ENCODE measurements around the gene IFNA6. TPM values are rescaled to one million over a fixed set of nuclear protein-coding genes. Genes with fewer than 3 reads are reported as not detected.
"Not testable (repeated sequence)": the region's sequence is repeated elsewhere in the genome, so short reads cannot be mapped to it uniquely, and the experiment has no call there.

IFNA6 gene
- not detected in 2 replicates for total RNA-seq (2014; rRNA removed; shearing (Covaris generic))

GRCh38 chr9:21350787-21351186 lies at the start of gene IFNA6:
TSS of gene IFNA6 (minus strand) at chr9:21350887. CDS start at chr9:21350887, 0 bp downstream.
- DNase-seq (ENCODE audit: low read depth): no peak

DNA sequence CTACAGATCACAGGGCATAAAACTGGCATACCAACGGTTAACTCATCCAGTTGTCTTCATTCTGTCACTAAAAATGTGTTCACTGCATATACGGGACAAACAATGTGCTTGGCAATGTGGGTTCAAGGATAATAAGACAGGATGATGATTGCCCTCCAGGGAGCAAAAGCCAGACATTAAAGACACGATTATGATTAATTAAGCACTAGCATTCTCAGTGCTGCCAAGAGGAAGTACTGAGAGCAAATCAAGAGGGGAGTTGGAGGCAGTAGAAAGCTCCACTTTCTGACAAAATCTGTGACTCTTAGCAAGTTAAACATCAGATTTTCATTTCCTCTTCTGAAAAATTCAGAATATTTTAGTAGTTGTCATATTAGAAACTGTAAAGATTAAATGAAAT lies 49.3 kb upstream of the IFNA6 start:
- no peak for DNase-seq (ENCODE audit: low read depth)

DNA sequence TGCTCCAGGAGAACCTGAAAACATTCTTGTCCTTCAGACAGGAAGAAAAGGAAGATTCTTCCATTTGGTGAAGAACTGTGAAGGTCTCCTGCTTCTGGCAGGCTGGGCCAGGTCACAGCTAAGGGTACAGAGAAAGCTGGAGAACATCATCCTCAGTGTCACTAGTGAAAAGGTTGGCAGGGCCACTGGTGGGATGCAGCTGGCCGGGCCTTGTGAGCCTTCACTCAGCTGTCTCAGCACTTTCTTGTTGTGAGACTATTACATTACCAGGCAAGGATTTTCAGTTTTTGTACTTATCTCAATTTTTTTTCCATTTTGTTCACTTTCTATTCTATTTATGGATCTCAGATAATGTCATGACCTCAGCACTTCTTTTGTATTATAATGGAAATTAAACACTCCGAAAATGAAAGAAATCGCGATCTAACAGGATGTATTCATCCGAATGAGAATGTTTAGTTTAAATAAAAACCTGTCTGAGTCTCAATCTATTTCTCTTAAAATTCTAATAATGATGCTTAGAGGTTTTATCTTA lies 48.3 kb upstream of the IFNA6 start:
- no peak for DNase-seq (ENCODE audit: low read depth)

GRCh38 chr9:21395778-21396717 lies 45.4 kb upstream of the IFNA6 start:
- DNase-seq (ENCODE audit: low read depth): peak; percentile 47

DNA sequence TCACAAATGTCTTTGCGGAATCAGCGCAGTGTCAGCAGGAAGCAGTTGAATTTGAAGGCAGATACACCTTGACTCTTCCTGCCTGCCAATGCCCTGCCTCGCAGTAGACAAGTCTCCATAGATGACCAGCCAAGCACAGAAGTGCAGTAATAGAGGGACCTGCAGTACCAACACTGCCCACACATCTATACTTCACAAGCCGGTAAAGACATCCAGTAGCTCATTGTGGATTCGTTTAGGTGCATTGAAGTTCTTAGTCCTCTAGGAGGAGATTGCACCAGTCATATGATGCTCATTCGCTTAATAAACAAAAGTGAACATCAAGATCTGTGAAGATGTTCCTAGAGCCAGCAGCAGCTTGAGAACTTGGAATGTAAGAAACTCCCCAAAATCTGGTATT lies 41.6 kb upstream of the IFNA6 start:
- DNase-seq (ENCODE audit: low read depth): peak; percentile 41

GRCh38 chr9:21385131-21385670 lies 34.5 kb upstream of the IFNA6 start, which contains the start of gene IFNA2:
TSS of gene IFNA2 (minus strand) at chr9:21385398. CDS start at chr9:21385329, 69 bp downstream.
- DNase-seq (ENCODE audit: low read depth): no peak

DNA sequence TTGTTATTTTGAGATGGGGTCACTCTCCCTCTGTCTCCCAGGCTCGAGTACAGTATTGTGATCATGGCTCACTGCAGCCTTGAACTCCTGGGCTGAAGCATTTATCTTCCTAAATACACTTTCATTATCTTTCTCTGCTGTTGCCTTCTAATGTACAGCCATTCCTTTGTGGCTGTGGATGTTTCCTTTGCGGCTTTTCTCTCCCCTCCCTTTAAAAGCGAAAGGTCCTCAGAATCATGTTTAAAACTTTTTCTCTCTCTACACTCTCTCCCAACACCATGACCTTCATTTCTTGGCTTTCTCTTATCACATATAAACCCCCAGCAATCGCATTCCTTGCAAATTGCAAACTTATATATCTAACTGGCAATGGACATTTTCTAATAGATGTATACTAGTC lies 32.9 kb upstream of the IFNA6 start:
- no peak for DNase-seq (ENCODE audit: low read depth)

DNA sequence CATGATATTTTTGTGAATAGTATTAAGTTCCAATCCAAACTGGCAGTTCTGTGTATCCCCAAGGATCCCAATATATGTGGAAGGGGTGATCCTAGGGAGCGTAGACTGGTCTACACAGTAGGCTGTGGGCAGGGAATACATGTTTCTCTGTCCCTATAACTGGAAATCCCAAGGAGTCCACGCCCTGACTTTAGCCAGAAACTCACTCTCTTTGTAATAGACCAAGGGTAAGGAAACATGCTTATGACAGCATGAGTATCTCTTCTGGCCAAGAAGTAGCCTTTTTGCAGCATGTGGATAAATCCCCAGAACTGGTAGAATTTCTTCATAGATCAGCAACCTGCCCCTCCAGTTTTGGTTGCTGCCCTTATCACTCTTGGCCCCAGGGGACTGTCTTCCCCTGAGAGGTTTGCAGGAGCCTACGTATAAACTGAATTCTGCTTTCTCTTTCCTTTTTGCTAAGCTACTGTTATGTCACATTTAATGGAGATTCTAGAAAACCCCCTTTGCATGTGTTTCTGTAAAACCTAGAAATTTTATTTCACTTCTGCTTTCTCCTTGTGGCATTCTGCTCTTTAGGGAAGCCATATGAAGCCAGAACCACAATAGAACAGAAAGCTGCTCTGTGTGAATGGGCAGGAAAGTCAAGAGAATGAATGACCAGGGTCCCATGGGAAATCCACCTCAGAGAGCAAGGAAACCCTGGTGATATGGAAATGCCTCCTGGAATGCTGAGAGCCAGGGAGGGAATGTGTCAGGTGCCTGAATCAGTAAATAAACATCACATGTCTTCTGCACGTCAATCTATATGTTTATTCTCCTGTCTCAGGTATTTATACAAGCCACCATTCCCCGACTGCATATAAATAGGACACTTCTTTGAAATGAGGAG lies 31.0 kb upstream of the IFNA6 start:
- peak; percentile 18 for DNase-seq (ENCODE audit: low read depth)

DNA sequence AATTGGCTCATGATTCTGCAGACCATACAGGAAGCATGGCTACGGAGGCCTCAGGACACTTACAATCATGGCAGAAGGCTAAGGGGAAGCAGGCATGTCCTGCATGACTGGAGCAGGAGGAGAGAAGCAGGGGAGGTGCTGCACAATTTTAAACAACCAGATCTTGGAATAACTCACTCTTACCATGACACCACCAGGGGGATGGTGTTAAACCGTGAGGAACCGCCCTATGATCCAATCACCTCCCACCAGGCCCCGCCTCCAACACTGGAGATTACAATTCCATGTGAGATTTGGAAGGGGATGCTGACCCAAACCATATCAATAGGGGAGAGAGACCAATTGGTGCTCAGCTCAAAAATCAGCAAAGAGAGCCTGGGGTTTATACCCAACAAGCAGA lies 20.8 kb upstream of the IFNA6 start:
- not testable (repeated sequence) for DNase-seq (ENCODE audit: low read depth)

- no peak for DNase-seq (ENCODE audit: low read depth)
Observed at GRCh38 chr9:21367957-21368356, 17.3 kb upstream of the IFNA6 start, which contains the start of gene IFNA13. TSS of gene IFNA13 (minus strand) at chr9:21368057. CDS start at chr9:21368010, 47 bp downstream.

- DNase-seq (ENCODE audit: low read depth): not testable (repeated sequence)
Observed at GRCh38 chr9:21367169-21367568, 16.5 kb upstream of the IFNA6 start.

- DNase-seq (ENCODE audit: low read depth): no peak
Observed at GRCh38 chr9:21362287-21362686, 11.6 kb upstream of the IFNA6 start.

- peak; percentile 37 for DNase-seq (ENCODE audit: low read depth)
Observed at GRCh38 chr9:21357479-21358460, 7.1 kb upstream of the IFNA6 start.

DNA sequence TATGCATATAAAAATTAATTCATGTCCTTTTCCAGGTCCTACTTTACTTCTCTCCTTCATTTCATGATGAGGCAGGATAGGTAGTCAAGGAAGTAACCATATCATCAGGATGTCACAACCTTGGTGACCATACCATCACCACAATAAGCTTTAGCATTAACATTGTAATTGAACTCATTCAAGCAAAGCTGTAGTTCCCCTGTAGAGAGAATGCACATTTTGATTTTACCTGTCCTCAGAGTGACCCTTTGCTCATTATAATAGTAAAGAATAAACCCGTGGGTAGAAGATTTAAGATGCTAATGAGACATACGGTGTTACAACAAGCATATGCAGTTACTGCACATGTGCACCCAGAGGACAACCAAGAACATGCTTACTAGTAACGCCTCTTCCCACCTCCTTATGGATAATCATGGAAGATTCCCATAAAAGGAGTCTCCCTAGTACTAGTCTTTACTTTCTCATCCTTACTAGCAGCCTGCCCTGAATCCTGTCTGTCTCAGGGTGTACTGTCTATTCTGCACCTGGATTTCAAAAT lies 2.2 kb downstream of the IFNA6 start:
- no peak for DNase-seq (ENCODE audit: low read depth)

DNA sequence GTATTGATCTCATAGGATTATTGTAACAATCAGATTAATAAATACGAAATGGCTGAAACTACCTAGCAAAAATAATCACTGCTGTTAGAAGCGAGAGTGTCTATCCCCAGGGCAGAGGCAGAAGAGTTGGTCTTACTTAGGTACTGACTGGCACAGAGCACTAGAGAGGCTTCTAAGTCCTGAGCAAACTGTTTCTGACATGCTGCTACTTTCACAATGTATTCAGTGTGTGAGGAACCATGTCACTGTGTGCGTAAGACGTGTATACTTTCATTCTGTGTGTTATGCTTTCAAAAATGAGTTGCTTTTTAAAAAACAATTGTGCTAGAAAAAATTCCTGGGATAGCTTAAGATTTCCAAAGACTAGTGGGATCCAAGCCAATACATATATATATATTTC lies 10.0 kb downstream of the IFNA6 start:
- no peak for DNase-seq (ENCODE audit: low read depth)

GRCh38 chr9:21336457-21336856 lies 14.2 kb downstream of the IFNA6 start:
- peak; percentile 34 for DNase-seq (ENCODE audit: low read depth)

DNA sequence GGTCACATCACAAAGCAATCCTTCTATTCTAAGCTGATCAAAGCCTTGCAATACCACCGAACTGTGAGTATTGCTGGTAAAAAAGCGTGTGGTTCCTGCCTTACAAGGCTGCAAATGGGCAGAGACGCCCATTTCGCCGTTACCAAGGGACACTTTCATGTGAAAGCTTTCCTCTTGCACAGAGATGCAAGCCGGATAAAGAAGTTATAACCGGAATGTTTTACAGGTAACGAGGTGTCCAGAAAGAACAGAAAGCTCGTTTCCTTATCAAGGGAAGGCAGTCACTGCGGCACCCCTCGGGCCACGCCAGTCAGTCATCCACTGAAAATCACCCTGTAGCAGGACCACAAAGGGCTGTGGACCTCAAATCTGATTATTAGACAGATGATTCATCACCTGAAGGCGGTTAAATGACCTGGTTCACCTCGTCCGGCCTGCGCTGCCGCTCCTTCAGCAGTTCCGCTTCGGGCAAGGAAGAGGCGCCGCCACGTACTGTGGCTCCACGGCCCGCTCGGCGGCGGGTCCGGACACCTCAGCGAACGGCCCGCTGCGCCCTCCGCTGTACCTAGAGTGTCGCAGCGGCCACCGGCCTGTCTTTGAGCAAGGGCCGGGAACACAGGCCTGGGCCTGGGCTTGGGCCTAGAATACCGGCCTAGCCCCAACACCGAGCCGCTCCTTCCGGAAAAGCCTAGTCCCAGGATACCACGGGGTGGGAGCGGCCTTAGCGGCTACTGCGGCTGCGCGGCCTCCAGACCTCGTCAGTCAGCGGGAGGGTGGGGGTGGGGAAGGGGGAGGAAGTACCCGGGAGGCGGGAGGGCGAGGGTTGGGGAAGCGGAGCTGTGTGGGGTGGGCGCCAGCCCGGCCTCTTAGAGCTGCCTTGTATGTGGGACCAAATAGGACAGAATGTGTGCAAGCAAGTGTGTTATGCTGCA lies 15.7 kb downstream of the IFNA6 start, which contains the start of gene KLHL9:
Gene KLHL9 (minus strand): TSS at position 704 of the 932 bp plus-strand sequence. CDS start 545 bp downstream, at position 159.
- DNase-seq (ENCODE audit: low read depth): peak; percentile 93

DNA sequence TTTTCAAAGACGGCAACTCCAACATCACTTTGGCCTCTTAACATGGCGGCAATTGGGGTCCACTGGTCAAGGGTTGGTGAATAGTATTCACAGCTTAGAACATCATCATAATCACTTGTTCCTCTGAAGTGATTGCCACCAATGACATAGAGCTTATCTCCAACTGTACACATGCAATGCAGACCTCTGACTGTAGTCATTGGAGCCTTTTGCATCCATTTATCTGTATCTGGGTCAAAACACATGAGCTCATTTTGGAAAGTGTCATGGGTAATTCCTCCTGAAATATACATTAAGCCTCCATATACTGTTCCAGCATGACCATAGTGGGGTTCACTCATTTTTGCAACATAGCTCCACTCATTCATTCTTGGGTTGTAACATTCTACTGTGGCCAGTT lies 17.5 kb downstream of the IFNA6 start:
- no peak for DNase-seq (ENCODE audit: low read depth)
